GM21390 (cell line): ENCODE results near the gene PANK2.
"Not testable (repeated sequence)": the region's sequence is repeated elsewhere in the genome, so short reads cannot be mapped to it uniquely, and the experiment has no call there.

Source experiments
- ATAC-seq: cut with Tn5 transposase; IDR thresholded peaks from one replicate; pipeline ENCODE4 v1.9.1; 2021; ENCODE audit not compliant: unreplicated experiment

Gene PANK2

DNA sequence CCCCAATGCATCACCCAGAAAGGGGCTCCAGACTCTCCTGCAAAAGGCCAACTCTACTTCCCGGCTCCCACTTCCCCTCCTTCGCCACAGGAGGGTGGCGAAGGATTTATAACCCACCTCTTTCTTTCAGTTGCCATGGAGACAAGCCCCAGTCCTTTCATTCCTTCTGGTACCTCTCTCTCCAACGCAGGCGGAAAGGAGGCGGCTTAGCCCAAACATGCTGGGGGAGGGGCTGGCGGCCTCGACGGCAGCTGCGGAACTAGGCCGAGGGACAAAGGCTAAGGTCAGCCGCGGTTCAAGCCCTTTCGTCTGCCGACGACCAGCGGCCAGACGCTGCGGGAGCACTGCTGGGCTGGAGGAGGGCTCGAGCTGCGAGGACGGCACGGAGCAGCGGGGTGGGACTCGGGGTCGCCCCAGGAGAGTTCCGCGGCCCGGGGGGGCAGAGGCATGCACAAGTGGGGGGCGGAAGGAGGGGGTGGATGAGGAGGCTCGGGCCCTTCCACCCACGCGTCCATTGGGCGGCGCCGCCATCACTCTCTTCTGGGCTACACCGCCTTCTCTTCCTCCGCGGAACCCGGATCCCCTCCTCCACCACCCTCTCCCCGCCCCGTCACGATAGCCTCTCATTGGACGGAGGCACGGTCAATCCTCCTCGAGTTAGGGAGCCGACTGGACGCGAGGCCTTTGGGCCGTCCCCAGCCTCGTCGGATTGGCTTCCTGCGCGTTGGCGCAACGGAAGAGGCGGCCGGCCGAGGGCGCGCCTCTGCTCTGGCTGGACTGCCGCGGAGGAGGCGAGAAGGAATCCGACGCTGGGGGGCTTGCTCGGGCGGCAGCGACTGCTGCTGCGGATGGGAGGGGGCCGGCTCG, at the start of gene PANK2:
TSS of gene PANK2 (plus strand) at position 766 of the 867 bp plus-strand sequence.
- peak; percentile 90 for ATAC-seq

DNA sequence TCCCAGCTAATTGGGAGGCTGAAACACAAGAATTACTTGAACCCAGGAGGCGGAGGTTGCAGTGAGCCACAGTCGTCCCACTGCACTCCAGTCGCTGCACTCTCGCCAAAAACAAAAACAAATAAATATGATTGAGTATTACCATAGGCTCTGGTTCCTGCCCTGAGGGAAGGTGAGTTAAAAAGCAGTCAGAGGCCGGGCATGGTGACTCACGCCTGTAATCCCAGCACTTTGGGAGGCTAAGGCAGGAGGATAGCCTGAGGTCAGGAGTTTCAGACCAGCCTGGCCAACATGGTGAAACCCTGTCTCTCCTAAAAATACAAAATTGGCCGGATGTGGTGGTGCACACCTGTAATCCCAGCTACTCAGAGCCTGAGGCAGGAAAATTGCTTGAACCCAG, 49.0 kb upstream of the PANK2 start:
- ATAC-seq: not testable (repeated sequence)

DNA sequence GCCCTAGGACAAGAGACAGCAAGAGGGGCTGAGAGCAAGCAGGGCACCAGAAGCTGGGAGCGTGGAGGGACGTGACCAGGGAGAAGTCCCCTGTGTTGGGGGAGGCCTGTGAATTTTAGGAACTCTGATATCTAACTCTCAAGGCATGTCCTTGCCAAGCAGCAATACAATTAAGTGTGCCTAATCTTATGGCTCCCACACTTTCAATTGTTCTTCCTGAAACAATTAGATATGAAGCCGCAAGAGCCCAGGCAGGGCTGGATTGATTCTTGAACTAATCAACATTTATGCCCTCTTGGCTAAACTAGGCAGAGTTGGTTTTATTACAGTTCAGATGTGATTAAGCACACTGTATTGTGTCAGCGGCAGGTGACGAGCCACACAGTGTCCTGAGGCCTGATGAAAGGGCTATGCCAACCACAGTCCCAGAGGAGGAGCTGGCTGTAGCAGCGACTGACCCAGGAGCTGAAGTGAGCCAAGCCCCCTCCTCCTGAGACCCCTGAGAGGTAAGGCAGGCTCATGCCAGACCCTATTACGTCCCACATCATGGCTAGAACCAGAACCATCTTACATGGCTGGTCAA, 46.7 kb upstream of the PANK2 start:
- ATAC-seq: no peak

DNA sequence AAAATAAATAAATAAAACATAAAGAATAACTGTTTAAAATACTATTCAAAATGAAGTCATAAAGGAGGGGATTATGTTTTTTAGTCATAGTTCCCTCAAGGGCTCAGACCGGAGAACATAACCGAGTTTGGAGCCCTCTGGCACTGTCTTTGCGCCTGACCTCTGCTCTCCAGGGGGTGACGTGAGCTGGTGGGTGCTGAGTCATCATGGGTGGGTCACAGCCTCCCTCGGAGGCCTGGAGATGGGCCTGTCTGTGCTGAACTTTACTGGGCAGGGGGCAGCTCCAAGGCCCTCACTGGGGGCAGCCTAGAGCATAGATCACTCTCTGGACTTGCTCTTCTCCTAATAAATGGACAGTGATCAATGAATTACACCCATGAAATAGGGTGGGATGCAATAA, 45.7 kb upstream of the PANK2 start:
- no peak for ATAC-seq

DNA sequence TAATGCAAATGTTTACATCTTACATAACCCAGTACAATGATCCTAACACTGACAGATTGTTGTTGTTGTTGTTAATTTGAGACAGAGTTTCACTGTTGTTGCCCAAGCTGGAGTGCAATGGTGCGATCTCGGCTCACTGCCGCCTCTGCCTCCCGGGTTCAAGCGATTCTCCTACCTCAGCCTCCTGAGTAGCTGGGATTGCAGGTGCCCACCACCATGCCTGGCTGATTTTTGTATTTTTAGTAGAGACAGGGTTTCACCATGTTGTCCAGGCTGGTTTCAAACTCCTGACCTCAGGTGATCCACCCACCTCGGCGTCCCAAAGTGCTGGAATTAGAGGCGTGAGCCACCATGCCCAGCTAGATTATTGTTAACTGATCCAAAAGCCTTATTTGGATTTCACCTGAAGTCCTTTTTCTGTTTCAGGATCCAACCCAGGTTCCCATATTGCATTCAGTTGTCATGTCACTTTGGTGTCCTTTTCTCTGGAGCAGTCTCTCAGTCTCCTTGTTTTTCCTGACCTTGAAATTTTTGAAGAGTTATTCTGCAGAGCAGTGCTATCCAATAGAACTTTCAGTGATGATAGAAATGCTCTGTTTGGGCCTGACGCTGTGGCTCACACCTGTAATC, 45.1 kb upstream of the PANK2 start:
- not testable (repeated sequence) for ATAC-seq

DNA sequence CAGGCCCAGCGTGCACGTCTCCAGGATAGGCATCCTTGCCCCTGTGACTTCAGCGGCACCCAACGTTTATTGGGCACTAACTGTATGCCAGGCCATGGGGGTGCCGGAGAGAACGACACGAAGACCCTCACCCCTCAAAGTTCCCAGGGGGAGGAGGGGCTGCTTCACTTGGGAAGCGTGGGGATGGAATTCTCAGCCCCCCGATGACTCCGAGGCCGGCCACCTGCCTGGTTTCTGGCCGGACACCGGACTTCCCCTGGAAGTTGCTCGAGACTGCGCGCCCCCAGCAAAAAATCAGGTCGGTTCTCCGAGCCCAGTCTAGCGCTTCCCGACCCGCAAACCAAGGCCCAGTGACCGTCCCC, 42.8 kb upstream of the PANK2 start:
- ATAC-seq: no peak

DNA sequence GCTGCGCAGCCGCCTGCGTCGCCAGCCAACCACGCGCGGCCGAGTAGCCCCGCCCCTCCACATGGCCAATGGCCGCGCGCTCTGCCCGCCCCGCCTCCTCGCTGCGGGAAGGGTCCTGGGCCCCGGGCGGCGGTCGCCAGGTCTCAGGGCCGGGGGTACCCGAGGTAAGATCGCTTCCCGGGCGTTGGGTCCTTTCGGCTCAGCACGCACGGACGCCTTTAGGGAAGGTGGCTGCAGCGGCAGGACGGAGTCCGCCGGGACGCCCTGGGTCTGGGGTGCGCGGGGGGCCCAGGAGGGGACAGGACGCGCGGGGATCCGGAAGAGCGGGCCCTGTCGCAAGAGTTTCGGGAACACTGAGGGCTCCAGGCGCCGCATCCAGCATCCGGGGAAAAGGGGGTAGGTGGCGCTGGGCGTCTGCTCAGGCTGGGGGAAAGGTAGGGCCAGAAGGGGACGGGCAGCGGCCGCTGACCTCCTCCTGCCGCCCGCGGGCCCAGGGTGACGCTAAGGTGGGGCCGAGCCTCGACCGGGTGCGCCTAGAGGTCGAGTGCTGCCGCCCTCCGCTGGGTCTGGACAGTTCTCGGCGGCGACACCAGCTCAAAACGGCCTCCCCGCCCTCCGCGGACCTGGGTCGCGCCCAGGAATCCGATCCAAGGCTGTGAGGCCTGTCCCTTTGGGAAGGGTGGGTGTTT, 42.3 kb upstream of the PANK2 start, which contains the start of gene MAVS:
TSS of gene MAVS (plus strand) at position 95 of the 689 bp plus-strand sequence. CDS start 7,791 bp downstream, outside the sequence.
- peak; percentile 90 for ATAC-seq

DNA sequence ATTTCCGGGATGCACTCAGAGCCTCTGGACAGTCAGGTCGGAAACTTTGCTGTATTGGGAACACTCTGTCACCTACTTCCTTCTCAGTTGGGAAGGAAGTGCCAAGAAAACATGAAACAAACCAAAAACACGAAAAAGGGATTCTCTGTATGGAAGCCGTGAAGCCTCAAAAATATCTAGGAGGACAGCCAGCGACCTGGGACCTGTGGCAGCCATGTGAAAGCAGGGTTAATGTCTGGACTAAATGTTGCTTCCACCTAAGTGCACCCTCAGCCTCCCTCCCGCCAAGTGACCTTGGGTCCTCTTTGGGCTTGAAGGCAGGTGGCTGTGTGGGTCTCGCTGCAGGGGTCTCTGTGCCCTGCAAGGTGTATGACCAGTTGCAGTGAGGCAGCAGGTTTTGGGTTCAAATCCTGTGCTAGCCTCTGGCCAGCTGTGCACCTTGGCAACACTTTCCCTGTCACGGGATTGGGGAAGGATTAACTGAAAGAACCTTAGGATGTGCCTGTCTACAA, 41.7 kb upstream of the PANK2 start:
- ATAC-seq: no peak

DNA sequence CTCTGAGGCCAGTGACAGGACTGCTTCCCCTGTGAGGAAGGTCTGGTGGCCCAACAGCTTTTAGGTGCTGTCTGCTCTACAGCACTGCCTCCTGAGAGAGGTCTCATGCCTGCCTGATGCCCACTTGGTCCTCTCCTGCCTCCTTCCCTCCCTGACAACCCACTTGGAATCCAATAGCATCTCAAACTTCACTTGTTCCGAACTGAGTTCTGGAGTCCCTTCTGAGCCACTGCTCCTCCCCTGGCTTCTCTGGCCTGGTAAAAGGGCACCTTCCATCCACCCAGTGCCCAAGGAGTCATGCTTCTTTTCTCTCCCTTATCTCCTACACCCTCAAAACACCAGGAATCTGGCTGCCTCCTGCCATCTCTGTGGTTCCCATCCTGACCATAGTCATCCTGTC, 40.6 kb upstream of the PANK2 start:
- no peak for ATAC-seq

DNA sequence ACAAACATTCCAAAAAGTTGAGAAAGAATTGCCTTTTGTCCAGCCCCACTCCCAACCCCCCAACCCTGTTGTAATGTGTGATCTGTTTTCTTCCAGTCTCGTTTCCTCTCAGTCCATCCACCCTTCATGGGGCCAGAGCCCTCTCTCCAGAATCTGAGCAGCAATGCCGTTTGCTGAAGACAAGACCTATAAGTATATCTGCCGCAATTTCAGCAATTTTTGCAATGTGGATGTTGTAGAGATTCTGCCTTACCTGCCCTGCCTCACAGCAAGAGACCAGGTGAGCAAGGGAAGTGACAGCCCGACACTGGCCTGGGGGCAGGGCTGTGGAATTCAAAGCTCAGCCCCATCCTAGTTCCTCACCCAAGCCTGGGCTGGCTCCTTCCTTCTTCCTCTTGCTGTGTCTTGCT, 34.7 kb upstream of the PANK2 start:
- no peak for ATAC-seq

DNA sequence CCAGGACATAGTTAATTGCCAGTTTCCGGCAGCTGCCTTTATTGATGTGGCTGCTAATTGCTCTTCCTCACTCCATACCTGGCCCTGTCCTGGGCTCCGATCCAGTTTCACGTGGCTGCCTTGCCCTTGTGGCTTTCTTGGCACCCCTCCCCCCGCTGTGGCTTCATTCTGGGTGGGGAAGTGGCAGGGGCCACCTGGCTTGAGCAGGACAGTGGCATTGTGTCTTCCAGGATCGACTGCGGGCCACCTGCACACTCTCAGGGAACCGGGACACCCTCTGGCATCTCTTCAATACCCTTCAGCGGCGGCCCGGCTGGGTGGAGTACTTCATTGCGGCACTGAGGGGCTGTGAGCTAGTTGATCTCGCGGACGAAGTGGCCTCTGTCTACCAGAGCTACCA, 31.8 kb upstream of the PANK2 start:
- ATAC-seq: no peak

DNA sequence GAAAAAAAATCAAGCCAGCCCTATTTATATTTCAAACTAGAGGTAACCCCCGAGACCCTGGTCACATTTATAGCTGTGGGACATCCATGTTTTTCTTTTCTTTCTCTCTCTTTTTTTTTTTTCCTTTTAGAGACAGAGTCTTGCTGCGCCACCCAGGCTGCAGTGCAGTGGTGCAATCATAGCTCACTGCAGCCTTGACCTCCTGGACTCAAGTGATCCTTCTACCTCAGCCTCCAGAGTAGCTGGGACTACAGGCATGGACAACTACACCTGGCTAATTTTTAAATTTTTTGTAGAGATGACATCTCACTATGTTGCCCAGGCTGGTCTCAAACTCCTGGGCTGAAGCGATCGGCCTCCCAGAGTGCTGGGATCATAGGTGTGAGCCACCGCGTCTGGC, 30.5 kb upstream of the PANK2 start:
- no peak for ATAC-seq

DNA sequence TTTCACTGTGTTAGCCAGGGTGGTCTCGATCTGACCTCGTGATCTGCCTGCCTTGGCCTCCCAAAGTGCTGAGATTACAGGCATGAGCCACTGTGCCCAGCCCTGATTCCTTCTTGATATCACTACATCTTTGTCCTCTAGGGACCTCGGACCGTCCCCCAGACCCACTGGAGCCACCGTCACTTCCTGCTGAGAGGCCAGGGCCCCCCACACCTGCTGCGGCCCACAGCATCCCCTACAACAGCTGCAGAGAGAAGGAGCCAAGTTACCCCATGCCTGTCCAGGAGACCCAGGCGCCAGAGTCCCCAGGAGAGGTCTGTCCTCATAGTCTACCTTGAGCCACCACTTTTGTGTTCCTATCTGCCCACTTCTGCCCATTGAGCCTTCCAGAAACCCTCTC, 28.0 kb upstream of the PANK2 start:
- ATAC-seq: no peak

DNA sequence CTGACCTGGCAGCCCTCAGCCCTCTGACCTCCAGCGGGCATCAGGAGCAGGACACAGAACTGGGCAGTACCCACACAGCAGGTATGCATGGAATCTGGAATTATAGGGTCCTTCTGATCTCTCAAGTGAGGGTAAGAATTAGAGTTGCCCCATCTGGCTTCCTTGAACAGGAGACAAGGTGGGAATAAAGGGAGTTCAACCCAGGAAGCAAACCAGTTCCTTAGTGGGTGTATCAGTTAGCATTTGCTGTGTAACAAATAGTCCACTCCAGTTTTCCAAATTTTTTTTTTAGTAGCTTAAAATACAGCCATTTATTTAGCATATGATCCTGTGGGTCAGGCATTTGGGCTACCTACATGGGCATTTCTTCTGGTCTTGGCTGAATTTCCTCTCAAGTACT, 26.9 kb upstream of the PANK2 start:
- no peak for ATAC-seq

DNA sequence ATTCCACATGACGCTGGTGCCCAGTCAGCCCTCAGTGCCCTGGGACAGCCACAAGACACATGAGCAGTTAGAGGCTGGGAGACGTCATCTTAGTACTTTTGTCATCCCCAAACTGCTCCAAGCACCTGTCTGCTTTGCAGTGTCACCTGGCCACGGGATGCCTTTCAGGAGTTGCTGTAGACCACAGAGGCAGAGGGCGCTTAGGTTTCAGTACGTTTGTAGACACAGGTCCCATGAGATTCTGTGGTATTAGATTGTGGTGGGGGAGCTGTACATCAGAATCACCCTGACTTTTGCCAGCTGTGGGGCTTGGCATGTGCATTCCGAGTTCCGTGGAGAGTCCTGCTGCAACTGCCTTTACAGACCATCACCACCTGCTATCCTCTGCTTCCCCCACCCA, 25.9 kb upstream of the PANK2 start:
- ATAC-seq: no peak

DNA sequence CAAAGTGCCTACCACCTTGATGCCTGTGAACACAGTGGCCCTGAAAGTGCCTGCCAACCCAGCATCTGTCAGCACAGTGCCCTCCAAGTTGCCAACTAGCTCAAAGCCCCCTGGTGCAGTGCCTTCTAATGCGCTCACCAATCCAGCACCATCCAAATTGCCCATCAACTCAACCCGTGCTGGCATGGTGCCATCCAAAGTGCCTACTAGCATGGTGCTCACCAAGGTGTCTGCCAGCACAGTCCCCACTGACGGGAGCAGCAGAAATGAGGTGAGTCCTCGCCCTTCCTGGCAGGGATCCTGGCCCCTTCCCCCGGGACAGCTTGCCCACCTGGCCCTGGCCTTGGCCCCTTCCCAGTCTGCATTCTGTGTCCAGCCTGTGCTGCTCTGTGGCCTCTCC, 24.7 kb upstream of the PANK2 start:
- ATAC-seq: no peak

DNA sequence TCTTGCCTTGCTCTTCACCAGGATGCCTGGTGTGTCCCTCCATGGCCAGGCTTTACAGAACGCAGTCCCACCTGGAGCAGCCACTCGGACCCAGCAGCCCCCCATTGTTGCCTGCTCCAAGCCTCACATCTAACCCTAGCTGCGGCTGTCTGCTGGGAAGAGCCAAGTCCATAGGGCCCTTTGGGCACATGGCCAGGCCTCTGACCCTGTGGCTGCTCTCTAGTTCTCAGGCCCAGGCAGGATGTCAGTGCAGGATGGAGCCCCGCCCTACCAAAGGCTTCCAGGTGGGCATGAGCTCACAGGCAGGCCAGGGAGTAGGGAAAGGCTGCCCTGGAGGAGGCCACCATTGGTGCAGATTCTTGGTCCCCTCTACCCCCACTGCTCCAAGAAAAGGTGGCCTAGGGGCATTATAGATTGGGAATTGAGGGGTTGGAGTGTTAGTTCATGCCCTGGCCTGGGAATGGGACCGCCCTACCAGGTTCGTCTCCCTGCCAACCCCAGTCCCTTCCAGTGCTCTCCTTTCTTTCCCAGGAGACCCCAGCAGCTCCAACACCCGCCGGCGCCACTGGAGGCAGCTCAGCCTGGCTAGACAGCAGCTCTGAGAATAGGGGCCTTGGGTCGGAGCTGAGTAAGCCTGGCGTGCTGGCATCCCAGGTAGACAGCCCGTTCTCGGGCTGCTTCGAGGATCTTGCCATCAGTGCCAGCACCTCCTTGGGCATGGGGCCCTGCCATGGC, 23.9 kb upstream of the PANK2 start:
- ATAC-seq: no peak

DNA sequence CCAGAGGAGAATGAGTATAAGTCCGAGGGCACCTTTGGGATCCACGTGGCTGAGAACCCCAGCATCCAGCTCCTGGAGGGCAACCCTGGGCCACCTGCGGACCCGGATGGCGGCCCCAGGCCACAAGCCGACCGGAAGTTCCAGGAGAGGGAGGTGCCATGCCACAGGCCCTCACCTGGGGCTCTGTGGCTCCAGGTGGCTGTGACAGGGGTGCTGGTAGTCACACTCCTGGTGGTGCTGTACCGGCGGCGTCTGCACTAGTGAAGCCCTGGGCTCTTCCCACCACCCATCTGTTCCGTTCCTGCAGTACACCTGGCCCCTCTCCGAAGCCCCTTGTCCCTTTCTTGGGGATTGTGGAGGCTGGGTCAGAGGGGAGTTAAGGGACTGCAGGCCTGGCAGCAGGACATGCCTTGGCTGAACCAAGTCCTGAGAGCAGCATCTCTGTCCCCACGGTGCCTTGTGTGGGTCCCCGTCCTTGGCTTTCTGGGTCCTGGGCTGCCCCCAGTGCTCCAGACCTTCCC, 23.2 kb upstream of the PANK2 start:
- no peak for ATAC-seq

DNA sequence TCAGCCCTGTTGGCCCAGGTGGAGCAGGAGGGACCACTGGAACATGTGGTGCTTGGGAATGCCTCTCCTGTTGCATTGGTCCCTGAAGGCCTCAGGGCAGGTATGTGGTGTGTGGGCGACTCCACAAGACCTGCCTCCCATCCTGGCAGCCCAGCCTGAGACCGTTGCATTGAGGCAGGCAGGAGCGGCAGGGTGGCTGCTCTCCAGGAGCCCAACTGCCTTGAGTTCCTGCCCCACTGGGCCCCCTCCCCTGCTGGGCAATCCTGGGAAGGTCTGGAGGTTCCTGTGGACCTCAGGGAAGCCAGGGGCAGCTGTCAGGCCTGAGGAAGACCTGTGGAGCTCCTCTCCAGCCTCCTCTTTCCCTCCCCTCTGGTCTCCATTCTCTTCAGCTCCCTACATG, 22.7 kb upstream of the PANK2 start:
- ATAC-seq: no peak

DNA sequence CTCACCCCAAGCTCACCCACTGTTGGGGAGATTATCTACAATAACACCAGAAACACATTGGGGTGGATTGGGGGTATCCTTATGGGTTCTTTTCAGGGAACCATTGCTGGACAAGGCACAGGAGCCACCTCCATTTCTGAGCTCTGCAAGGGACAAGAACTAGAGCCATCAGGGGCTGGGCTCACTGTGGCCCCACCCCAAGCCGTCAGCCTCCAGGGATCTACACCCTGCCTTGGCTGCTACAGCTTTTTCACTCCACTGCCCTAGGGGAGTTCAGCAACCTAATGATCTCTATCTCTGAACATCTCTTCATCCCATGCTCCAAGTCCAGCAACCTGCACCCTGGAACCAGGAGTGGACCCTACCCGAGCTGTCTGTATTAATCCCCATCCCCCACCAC, 21.4 kb upstream of the PANK2 start:
- ATAC-seq: no peak
